ENCODE measurements around the gene BLOC1S4. TPM values are rescaled to one million over a fixed set of nuclear protein-coding genes. Genes with fewer than 3 reads are reported as not detected.

The BLOC1S4 gene
- total RNA-seq, 2 donors from 2014 or later: 16.5 to 17.1 TPM

GRCh38 chr4:6706173-6706572, 9.8 kb upstream of the BLOC1S4 start:
- H3K4me1 ChIP-seq: peaks cover 47% of the 10 kb centered on the region
- intact Hi-C loops (cut with DNase I): no loop called here

GRCh38 chr4:6709230-6710114, 6.5 kb upstream of the BLOC1S4 start, which contains the start of gene MRFAP1L1:
TSS of gene MRFAP1L1 (minus strand) at chr4:6709865. CDS start at chr4:6709629, 236 bp downstream.
- Histone ChIP-seq H3K27ac (peak within 1 kb of the TSS; percentile 46 to 88 (median 80)), H3K9me3 (no peaks in the 10 kb centered on the region), H3K27me3 (no peaks in the 10 kb centered on the region), H3K36me3 (replicated peaks in 1 of 2; ENCODE audit: insufficient read depth in 1 of 2, low read depth in 2 of 2) (no peaks in the 10 kb centered on the region), H3K4me3 (peak within 1 kb of the TSS; percentile 81 to 88), H3K4me1 (peaks cover 43% of the 10 kb centered on the region)
- DNase-seq (peak; percentile 95 to 99 (median 96)), ATAC-seq (peak; percentile 100)
- TF ChIP-seq, protein P1, sequence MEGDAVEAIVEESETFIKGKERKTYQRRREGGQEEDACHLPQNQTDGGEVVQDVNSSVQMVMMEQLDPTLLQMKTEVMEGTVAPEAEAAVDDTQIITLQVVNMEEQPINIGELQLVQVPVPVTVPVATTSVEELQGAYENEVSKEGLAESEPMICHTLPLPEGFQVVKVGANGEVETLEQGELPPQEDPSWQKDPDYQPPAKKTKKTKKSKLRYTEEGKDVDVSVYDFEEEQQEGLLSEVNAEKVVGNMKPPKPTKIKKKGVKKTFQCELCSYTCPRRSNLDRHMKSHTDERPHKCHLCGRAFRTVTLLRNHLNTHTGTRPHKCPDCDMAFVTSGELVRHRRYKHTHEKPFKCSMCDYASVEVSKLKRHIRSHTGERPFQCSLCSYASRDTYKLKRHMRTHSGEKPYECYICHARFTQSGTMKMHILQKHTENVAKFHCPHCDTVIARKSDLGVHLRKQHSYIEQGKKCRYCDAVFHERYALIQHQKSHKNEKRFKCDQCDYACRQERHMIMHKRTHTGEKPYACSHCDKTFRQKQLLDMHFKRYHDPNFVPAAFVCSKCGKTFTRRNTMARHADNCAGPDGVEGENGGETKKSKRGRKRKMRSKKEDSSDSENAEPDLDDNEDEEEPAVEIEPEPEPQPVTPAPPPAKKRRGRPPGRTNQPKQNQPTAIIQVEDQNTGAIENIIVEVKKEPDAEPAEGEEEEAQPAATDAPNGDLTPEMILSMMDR (IDR thresholded peaks at IDR 0.05): no peak
- TF ChIP-seq POLR2A (IDR thresholded peaks at IDR 0.05): peak in 2 of 3 donors; percentile 57 to 58
- intact Hi-C loops (cut with DNase I): no loop called here
- WGBS, 2 donors: 0% methylated on average over 59 to 72 of the region's 72 CpGs

More at GRCh38 chr4:6706173-6706572, 9.8 kb upstream of the BLOC1S4 start:
- Histone ChIP-seq H3K9me3 (no peaks in the 10 kb centered on the region), H3K4me3 (no peak overlapping the region), H3K36me3 (replicated peaks in 1 of 2; ENCODE audit: insufficient read depth in 1 of 2, low read depth in 2 of 2) (no peaks in the 10 kb centered on the region), H3K27ac (no peak overlapping the region), H3K27me3 (no peaks in the 10 kb centered on the region)
- no peak for ATAC-seq
- TF ChIP-seq, protein P1 (IDR thresholded peaks at IDR 0.05): no peak
- no peak for TF ChIP-seq POLR2A (IDR thresholded peaks at IDR 0.05)
- DNase-seq: no peak
- whole genome bisulfite sequencing, 2 donors: 82 to 86% methylated on average over 5 of the region's 5 CpGs

- TF ChIP-seq, protein P1 (IDR thresholded peaks at IDR 0.05): no peak
- TF ChIP-seq POLR2A (IDR thresholded peaks at IDR 0.05): no peak
- peak overlapping the region in 3 of 4 donors; percentile 41 to 88 (median 47) for H3K27ac ChIP-seq
- peak overlapping the region in 1 of 2 donors; percentile 88 for H3K4me3 ChIP-seq
- H3K36me3 ChIP-seq (replicated peaks in 1 of 2; ENCODE audit: insufficient read depth in 1 of 2, low read depth in 2 of 2): no peaks in the 10 kb centered on the region
- no peaks in the 10 kb centered on the region for H3K27me3 ChIP-seq
- intact Hi-C loops (cut with DNase I): no loop called here
- DNase-seq: no peak
- H3K9me3 ChIP-seq: no peaks in the 10 kb centered on the region
- no peak for ATAC-seq
- H3K4me1 ChIP-seq: peaks cover 42% of the 10 kb centered on the region
- 0 to 2% methylated on average over 6 of the region's 6 CpGs for WGBS, 2 donors
These were observed 5.7 kb upstream of the BLOC1S4 start for GRCh38 chr4:6710282-6710681.

- 73 to 80% methylated on average over 2 of the region's 2 CpGs for WGBS, 2 donors
- TF ChIP-seq POLR2A (IDR thresholded peaks at IDR 0.05): no peak
- TF ChIP-seq, protein P1 (IDR thresholded peaks at IDR 0.05): no peak
These were observed 5.0 kb upstream of the BLOC1S4 start for GRCh38 chr4:6710996-6711395.

More at GRCh38 chr4:6710996-6711395, 5.0 kb upstream of the BLOC1S4 start:
- intact Hi-C loops (cut with DNase I): no loop called here
- no peak overlapping the region for H3K4me3 ChIP-seq
- H3K27me3 ChIP-seq: no peaks in the 10 kb centered on the region
- no peaks in the 10 kb centered on the region for H3K36me3 ChIP-seq (replicated peaks in 1 of 2; ENCODE audit: insufficient read depth in 1 of 2, low read depth in 2 of 2)
- peaks cover 41% of the 10 kb centered on the region for H3K4me1 ChIP-seq
- ATAC-seq: no peak
- H3K9me3 ChIP-seq: no peaks in the 10 kb centered on the region
- DNase-seq: no peak
- H3K27ac ChIP-seq: no peak overlapping the region

Data from body of pancreas (tissue), 4 donors.